ENCODE data around the gene TLCD3A. TPM values are rescaled to one million over a fixed set of nuclear protein-coding genes. Genes with fewer than 3 reads are reported as not detected.
"Not testable (repeated sequence)": the region's sequence is repeated elsewhere in the genome, so short reads cannot be mapped to it uniquely, and the experiment has no call there.

Gene TLCD3A
- total RNA-seq, 1 experiment from 2014 or later: 15.4 TPM

DNA sequence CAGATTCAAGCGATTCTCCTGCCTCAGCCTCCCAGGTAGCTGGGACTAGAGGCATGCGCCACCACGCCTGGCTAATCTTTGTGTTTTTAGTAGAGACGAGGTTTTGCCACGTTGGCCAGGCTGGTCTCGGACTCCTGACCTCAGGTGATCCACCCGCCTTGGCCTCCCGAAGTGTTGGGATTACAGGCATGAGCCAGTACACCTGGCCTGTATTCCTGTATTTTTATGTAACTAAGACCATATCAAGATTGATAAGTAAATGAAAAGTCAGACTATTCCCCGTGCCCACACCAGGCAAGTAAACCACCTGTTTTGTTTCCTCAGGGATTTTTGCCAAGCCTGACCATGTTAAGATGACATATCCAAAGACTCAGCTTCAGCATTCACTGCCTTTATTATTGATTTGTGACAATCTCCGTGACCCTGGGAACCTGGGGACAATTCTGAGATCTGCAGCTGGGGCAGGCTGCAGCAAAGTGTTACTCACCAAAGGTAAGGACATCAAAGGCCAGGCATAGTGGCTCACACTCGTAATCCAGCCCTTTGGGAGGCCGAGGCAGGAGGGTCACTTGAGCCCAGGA, 55.3 kb downstream of the TLCD3A start:
- DNase-seq (ENCODE audit: low read depth): no peak

DNA sequence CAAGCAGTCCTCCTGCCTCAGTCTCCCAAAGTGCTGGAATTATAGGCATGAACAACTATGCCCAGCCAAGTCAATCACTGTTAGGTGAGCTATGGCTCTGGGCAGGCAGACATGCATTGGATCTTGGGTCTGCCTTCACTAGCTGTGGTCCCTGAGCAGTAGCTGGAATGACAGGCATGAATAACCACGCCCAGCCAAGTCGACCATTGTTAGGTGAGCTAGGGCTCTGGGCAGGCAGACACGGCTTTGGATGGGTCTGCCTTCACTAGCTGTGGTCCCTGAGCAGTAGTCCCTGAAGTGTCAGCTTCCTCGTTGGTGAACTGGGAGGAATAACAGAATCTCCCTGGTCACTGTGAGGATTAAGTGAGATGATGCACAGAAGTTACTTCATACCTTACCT, 56.2 kb downstream of the TLCD3A start:
- no peak for DNase-seq (ENCODE audit: low read depth)

DNA sequence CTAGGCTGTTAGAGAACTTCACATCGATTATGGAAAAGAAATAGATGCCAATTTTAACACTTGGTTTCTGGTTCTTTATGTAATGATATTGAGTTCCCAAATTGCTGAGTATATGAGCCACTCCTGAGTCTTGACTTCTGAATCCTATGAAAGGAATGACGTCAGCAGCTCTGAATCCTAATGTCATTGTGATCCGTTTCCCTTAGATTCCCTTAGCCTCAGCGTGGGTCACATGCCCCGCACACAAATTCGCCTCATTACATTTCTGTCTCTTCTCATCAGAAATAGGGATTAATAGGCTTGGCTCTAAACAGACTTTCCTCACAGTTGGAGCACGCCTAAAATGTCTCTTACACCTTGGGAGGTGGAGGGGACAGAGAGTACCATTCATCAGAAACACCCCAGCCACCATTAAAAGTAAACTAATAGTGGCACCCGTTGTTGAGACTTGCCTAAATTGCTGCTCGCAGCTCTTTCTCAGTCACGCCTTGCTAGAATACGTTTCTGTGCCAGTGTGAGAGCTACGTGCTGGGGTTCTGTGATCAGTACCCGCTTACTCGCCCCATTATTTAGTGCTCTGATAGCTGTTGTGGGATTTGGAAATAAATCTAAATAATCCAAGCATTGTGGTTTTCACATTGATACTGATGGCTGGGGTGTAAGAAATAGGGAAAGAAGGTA, 56.9 kb downstream of the TLCD3A start:
- DNase-seq (ENCODE audit: low read depth): no peak

- not testable (repeated sequence) for DNase-seq (ENCODE audit: low read depth)
Measured at GRCh38 chr17:789931-790873, 57.8 kb downstream of the TLCD3A start.

DNA sequence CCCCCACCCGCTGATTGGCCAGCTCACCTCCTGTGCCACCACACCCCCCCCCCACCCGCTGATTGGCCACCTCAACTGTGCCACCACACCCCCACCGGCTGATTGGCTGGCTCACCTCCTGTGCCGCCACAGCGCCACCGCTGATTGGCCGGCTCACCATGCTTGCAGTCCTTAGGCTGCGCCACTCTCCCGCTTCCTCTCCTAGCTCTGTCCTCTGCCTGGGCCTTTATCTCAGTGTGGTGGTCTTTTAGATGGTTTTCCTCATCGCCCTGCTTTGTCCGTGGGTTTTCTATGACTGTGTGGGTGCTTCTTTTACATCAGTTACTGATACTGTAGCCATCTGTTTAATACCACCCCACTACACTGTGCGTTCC, 58.5 kb downstream of the TLCD3A start:
- DNase-seq (ENCODE audit: low read depth): not testable (repeated sequence)

- no peak for DNase-seq (ENCODE audit: low read depth)
Measured at GRCh38 chr17:791829-792228, 59.4 kb downstream of the TLCD3A start.

- no peak for DNase-seq (ENCODE audit: low read depth)
Measured at GRCh38 chr17:792277-792676, 59.9 kb downstream of the TLCD3A start.

Other genes with a start within 250 kb of the TLCD3A start
- 8.8 and 9.5 TPM in 2 replicates for gene VPS53, start 17.8 kb upstream of the TLCD3A start, total RNA-seq (2014; rRNA removed; shearing (Covaris generic))
- 7.7 and 8.4 TPM in 2 replicates for gene GEMIN4, start 19.7 kb downstream of the TLCD3A start, total RNA-seq (2014; rRNA removed; shearing (Covaris generic))
- 39.3 and 60.1 TPM in 2 replicates for gene GLOD4, start 49.7 kb downstream of the TLCD3A start, total RNA-seq (2014; rRNA removed; shearing (Covaris generic))
- gene MRM3, start 49.8 kb downstream of the TLCD3A start, total RNA-seq (2014; rRNA removed; shearing (Covaris generic)): 13.5 and 23.7 TPM in 2 replicates
- gene NXN, start 247.2 kb downstream of the TLCD3A start, total RNA-seq (2014; rRNA removed; shearing (Covaris generic)): 5.9 and 8.4 TPM in 2 replicates

All from RPMI7951 (cell line).